ENCODE data around the gene KRT37. TPM values are rescaled to one million over a fixed set of nuclear protein-coding genes. Genes with fewer than 3 reads are reported as not detected.

Gene KRT37
- total and polyA plus RNA-seq, 9 of the 15 experiments (the other 6 are each of a cell fraction or from before 2014, with no cell fraction given), result not detected

- no TSS peak for BruUV-seq (replicated peaks)
- no peak for FAIRE-seq
These were observed 31.1 kb downstream of the KRT37 start for GRCh38 chr17:41393294-41393693.

More at GRCh38 chr17:41393294-41393693, 31.1 kb downstream of the KRT37 start:
- no peaks in the 10 kb centered on the region for H3K36me3 ChIP-seq (ENCODE audit: control insufficient read depth, insufficient read depth, low read length)
- intact Hi-C loops (cut with micrococcal nuclease), result no loop called here
- H3K27me3 ChIP-seq (ENCODE audit: control insufficient read depth in 2 of 2, insufficient read depth in 2 of 2, low read length in 2 of 2), result peaks cover 4 to 31% of the 10 kb centered on the region in 2 experiments
- H3K9ac ChIP-seq (ENCODE audit: insufficient read depth in 1 of 2, low read depth in 2 of 2, low read length in 2 of 2), result no peak overlapping the region
- 0% methylated on average over 5 of the region's 5 CpGs for WGBS (ENCODE audit: insufficient coverage, low coverage, missing lambda C conversion rate)
- no peak overlapping the region for H3K27ac ChIP-seq (ENCODE audit: extremely low read depth, low read depth, low read length)
- no peak overlapping the region for H2AFZ ChIP-seq (ENCODE audit: low read depth, low read length)
- in situ Hi-C loops (cut with MboI), result no loop called here
- no peak for TF ChIP-seq PTTG1 (tag; IDR thresholded peaks at IDR 0.05; ENCODE audit: low read depth)
- no peak for TF ChIP-seq RBM25 (IDR thresholded peaks at IDR 0.05; ENCODE audit: low read depth, low read length, severe bottlenecking)
- TF ChIP-seq GATAD2B (IDR thresholded peaks at IDR 0.05; ENCODE audit: borderline replicate concordance), result no peak
- no peak for TF ChIP-seq HLTF (IDR thresholded peaks at IDR 0.05)
- TF ChIP-seq ZBTB11 (CRISPR knock-in tag; IDR thresholded peaks at IDR 0.05), result no peak
- TF ChIP-seq ETS1 (conservative IDR thresholded peaks at IDR 0.05; ENCODE audit: control insufficient read depth, low read depth, low read length), result no peak
- no peak for TF ChIP-seq ZNF586 (CRISPR knock-in tag; conservative IDR thresholded peaks at IDR 0.05)
- no peak for TF ChIP-seq PREB (CRISPR knock-in tag; IDR thresholded peaks at IDR 0.05)
- no peaks in the 10 kb centered on the region for H4K20me1 ChIP-seq (replicated peaks; ENCODE audit: control insufficient read depth, insufficient read depth, low read length)
- no peaks in the 10 kb centered on the region for H3K4me1 ChIP-seq (replicated peaks in 1 of 2; ENCODE audit: control insufficient read depth in 2 of 2, insufficient read depth in 2 of 2, low read length in 2 of 2)
- H3K4me2 ChIP-seq (ENCODE audit: insufficient read depth, low read length), result no peak overlapping the region
- DNase-seq (ENCODE audit: extremely low read depth in 1 of 4, low spot score in 3 of 4) (no peak), ATAC-seq (no peak)
- CTCF ChIA-PET (ENCODE audit: low intra/inter-chr PET ratio), result no interaction called here
- no peaks in the 10 kb centered on the region for H3K79me2 ChIP-seq (ENCODE audit: control insufficient read depth, insufficient read depth, low read length)
- H3K9me1 ChIP-seq (ENCODE audit: control insufficient read depth, insufficient read depth, low read length), result no peaks in the 10 kb centered on the region
- H3K4me3 ChIP-seq, result no peak overlapping the region
- POLR2A ChIA-PET, result interaction anchor here (0.6 to 0.7 kb wide), 2 partner anchors 140 to 295 kb away, joined by 3 read pairs; no protein-coding TSS in a partner anchor
- no peaks in the 10 kb centered on the region for H3K9me3 ChIP-seq (replicated peaks; ENCODE audit: control insufficient read depth, insufficient read depth, low read depth, low read length)

Measured in K562 (cell line).